Measurements from ENCODE around the gene BRD3OS. TPM values are rescaled to one million over a fixed set of nuclear protein-coding genes. Genes with fewer than 3 reads are reported as not detected.

Gene BRD3OS
- total RNA-seq, 4 donors from 2014 or later: 0.76 to 9.3 (median 5.8) TPM

DNA sequence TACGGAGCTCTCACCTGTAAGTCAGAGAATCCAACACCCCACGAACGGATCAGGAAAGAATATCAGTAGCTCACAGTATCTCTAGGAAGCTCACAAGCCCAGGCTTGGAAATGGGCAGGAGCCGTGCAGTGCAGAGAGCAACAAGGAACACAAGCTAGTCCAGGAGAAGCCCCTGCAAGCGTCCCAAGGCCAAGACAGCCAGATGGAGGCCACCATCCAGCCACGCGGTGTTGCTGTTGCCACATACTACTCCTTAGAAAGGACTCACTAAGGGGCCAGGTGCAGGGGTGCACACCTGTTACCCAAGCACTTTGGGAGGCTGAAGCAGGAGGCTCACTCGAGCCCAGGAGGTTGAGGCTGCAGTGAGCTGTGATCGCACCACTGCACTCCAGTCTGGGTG is 17.7 kb upstream of the BRD3OS start:
- DNase-seq (no peak), ATAC-seq (no peak)
- Histone ChIP-seq H3K9me3 (no peaks in the 10 kb centered on the region), H3K4me3 (no peak overlapping the region), H3K36me3 (no peaks in the 10 kb centered on the region), H3K27me3 (peaks cover 0 to 12% (median 3%) of the 10 kb centered on the region in 3 donors), H3K27ac (no peak overlapping the region), H3K4me1 (no peaks in the 10 kb centered on the region)
- TF ChIP-seq POLR2A (IDR thresholded peaks at IDR 0.05): no peak
- TF ChIP-seq, protein P1, sequence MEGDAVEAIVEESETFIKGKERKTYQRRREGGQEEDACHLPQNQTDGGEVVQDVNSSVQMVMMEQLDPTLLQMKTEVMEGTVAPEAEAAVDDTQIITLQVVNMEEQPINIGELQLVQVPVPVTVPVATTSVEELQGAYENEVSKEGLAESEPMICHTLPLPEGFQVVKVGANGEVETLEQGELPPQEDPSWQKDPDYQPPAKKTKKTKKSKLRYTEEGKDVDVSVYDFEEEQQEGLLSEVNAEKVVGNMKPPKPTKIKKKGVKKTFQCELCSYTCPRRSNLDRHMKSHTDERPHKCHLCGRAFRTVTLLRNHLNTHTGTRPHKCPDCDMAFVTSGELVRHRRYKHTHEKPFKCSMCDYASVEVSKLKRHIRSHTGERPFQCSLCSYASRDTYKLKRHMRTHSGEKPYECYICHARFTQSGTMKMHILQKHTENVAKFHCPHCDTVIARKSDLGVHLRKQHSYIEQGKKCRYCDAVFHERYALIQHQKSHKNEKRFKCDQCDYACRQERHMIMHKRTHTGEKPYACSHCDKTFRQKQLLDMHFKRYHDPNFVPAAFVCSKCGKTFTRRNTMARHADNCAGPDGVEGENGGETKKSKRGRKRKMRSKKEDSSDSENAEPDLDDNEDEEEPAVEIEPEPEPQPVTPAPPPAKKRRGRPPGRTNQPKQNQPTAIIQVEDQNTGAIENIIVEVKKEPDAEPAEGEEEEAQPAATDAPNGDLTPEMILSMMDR (IDR thresholded peaks at IDR 0.05 in 4 of 5, conservative IDR thresholded peaks at IDR 0.05 in 1 of 5): no peak
- in situ Hi-C loops (cut with MboI; ENCODE audit: low sequenced_read_pairs in 4 of 4): no loop called here
- intact Hi-C loops (cut with DNase I; ENCODE audit: low total_unique reads): no loop called here

DNA sequence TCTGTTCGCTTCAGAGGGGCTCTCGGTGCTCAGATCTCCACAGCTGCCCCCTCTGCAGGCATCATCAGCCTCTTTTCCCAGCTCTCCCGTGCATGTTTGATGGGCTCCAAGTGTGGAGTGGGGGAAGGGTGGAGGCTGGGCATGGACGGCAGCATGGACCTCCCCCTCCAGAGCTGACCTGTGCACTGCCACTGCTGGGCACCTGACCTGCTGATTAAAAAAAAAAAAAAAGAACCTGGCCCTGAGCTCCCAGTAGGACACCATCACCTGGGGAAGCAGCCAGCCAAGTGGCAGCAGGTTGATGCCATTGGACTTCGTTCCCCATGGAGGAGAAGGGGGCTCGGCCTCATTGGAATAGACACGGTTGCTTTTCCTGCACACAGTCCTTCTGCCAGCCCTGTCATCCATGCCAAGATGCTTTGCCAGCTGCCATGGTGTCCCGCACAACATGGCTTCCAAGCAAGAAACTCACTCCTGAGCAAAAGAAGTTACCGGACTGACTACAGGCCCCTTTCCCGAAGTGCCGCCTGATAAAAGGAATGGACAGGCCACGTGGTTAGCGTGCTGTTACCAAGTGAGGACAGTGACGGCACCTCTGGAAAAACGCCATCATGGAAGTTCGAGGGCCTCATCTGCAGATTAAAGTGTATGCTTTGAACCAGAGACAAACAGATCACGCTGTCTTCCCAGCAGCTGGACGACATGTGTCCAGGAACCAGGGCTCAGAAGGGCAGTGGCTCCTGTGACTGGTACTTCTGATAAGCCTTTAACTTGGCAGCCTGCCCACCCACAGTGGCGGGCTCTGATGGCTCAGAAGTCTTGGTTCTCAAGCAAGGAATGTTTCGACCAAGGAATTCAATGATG is 14.7 kb upstream of the BRD3OS start:
- DNase-seq: no peak
- intact Hi-C loops (cut with DNase I; ENCODE audit: low total_unique reads): no loop called here
- no peaks in the 10 kb centered on the region for H3K9me3 ChIP-seq
- no peak for ATAC-seq
- in situ Hi-C loops (cut with MboI; ENCODE audit: low sequenced_read_pairs in 4 of 4): no loop called here
- no peaks in the 10 kb centered on the region for H3K4me1 ChIP-seq
- no peak for TF ChIP-seq POLR2A (IDR thresholded peaks at IDR 0.05)
- TF ChIP-seq, protein P1 (IDR thresholded peaks at IDR 0.05 in 4 of 5, conservative IDR thresholded peaks at IDR 0.05 in 1 of 5): no peak
- no peaks in the 10 kb centered on the region for H3K36me3 ChIP-seq
- H3K4me3 ChIP-seq: no peak overlapping the region
- H3K27me3 ChIP-seq: peaks cover 0 to 5% (median 0%) of the 10 kb centered on the region in 3 donors
- no peak overlapping the region for H3K27ac ChIP-seq

DNA sequence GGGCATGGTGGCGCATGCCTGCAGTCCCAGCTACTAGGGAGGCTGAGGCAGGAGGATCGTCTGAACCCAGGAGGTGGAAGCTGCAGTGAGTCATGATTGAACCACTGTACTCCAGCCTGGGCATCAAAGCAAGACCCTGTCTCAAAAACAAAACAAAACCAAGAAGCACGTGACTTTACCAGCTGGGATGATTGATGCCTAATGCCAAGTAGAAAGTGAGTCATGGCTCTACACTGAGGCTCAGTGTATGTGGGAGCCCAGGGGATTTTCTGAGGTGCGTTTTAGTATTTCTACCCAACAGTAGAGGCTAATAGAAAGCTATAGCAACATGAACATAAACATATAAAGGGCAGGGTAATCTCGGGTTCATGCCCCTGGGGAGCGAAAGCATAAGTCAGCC is 13.9 kb upstream of the BRD3OS start:
- no peak for TF ChIP-seq POLR2A (IDR thresholded peaks at IDR 0.05)
- TF ChIP-seq, protein P1 (IDR thresholded peaks at IDR 0.05 in 4 of 5, conservative IDR thresholded peaks at IDR 0.05 in 1 of 5): no peak
- ATAC-seq: no peak
- no peaks in the 10 kb centered on the region for H3K9me3 ChIP-seq
- no peaks in the 10 kb centered on the region for H3K4me1 ChIP-seq
- intact Hi-C loops (cut with DNase I; ENCODE audit: low total_unique reads): no loop called here
- peaks cover 0 to 5% (median 0%) of the 10 kb centered on the region in 3 donors for H3K27me3 ChIP-seq
- no peak overlapping the region for H3K4me3 ChIP-seq
- in situ Hi-C loops (cut with MboI; ENCODE audit: low sequenced_read_pairs in 4 of 4): no loop called here
- no peak overlapping the region for H3K27ac ChIP-seq
- no peaks in the 10 kb centered on the region for H3K36me3 ChIP-seq
- DNase-seq: no peak

DNA sequence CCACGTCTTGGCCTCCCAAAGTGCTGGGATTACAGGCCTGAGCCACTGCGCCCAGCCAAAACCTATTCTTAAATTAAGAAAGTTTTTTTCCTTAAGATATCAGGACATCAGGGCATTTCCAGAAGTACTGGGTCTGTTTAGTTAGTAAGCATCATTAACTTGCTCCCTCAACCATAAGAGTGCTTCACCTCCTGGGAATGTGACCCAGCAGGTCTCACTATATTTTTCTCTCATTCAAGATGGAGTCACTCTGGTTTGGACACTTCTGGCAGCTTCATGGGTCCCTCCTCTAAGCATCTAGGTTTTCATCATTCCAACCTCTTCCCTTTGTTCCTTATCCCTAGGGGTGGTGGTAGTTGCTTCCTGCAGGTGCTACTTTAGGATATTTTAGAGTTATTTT is 10.3 kb upstream of the BRD3OS start:
- in situ Hi-C loops (cut with MboI; ENCODE audit: low sequenced_read_pairs in 4 of 4): no loop called here
- no peak for ATAC-seq
- no peaks in the 10 kb centered on the region for H3K9me3 ChIP-seq
- no peaks in the 10 kb centered on the region for H3K4me1 ChIP-seq
- TF ChIP-seq, protein P1 (IDR thresholded peaks at IDR 0.05 in 4 of 5, conservative IDR thresholded peaks at IDR 0.05 in 1 of 5): no peak
- no peaks in the 10 kb centered on the region for H3K27me3 ChIP-seq
- intact Hi-C loops (cut with DNase I; ENCODE audit: low total_unique reads): no loop called here
- H3K27ac ChIP-seq: no peak overlapping the region
- DNase-seq: no peak
- no peaks in the 10 kb centered on the region for H3K36me3 ChIP-seq
- H3K4me3 ChIP-seq: no peak overlapping the region

Data from gastrocnemius medialis (tissue), 4 donors.